GM18498 (cell line): ENCODE results near the gene SH3PXD2A.
"Not testable (repeated sequence)": the region's sequence is repeated elsewhere in the genome, so short reads cannot be mapped to it uniquely, and the experiment has no call there.

Experiments
- ATAC-seq: cut with Tn5 transposase; IDR thresholded peaks from one replicate; pipeline ENCODE4 v1.9.1; 2021; ENCODE audit warnings: mild to moderate bottlenecking, moderate library complexity; ENCODE audit not compliant: unreplicated experiment

The SH3PXD2A gene

GRCh38 chr10:103751667-103752290 is 103.6 kb downstream of the SH3PXD2A start:
- ATAC-seq: no peak

DNA sequence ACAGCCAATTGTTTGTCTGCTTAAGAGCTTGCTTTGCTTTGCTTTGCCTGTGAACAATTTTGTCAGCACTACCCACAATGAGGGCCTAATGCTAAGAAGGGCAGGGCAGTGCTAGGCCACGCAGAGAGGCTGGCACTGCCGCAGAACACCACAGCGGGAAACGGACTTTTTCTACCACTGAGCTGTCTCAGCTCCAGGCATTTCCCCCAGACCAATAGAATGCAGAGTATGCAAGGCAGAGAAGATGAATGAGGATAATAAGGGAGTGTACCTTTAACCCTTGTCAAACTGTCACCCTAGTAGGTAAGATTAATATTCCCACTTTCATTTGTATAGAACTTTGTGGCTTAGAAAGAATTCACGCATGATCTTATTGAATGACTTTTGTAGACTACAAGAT is 104.5 kb downstream of the SH3PXD2A start:
- ATAC-seq: no peak

DNA sequence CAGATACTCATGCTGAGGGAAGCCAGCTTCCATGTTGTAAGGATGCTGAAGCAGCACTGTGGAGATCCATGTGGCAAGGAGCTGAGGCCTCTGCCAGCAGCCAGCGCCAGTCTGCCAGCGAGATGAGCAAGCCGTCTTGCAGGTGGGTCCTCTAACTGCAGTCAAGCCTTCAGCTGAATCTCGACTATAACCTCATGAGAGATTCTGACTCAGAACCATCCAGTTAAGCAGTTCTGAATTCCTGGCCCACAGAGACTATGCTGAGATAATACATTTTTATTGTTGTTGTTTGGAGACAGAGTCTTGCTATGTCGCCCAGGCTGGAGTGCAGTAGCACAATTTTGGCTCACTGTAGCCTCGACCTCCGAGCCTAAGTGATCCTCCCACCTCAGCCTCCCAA is 105.6 kb downstream of the SH3PXD2A start:
- ATAC-seq: no peak

GRCh38 chr10:103748020-103748419 is 107.4 kb downstream of the SH3PXD2A start:
- no peak for ATAC-seq

DNA sequence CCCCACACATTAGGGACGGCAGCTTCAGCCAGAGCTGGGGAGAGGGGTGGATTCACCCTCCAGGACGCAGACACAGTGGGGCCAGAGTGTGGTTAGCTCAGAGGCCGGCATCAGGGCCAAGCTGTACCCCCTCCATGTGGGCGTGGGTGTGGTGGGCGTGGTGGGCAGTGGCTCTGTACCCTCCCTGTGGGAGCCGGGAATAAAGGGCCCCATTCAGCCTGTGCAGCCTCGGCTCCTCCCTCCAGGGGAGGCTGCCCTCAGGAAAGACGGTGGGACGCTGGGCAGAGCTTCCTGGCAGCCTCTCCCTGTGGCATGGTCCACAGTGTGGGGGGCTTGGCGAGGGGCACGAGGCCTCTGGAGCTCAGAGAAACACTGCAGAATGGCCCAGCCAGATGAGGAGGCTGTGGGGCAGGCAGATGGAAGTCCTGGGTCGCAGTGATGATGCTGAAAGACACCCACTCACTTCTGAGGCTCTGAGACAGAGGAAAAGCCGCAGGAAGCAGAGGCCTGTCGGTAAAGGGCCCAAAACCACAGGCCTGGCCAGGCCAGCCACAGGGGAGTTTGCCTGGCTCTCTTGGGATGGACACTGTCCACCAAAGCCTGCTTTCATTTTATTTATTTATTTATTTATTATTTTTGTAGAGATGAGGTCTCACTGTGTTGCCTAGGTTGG is 108.0 kb downstream of the SH3PXD2A start:
- ATAC-seq: no peak

DNA sequence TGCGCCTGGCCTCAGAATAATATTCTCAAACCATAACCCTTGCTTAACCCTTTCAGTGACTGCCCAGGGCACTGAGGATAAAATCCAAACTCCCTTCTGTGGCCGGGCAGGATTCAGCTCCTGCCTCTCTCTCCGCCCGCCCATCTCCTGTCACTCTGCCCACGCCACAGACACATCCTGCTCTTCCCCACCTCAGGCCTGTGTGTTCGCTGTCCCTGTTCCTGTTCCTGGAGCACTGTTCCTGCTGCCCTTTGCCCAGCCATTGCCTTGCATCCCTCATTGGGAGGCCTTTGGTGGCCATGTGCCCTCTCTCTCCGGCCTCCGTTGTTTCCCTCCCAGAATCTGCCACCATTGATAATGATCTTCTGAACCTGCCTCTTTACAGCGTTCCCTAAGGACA is 108.8 kb downstream of the SH3PXD2A start:
- ATAC-seq: no peak

GRCh38 chr10:103745341-103746247 is 109.8 kb downstream of the SH3PXD2A start:
- ATAC-seq: no peak

DNA sequence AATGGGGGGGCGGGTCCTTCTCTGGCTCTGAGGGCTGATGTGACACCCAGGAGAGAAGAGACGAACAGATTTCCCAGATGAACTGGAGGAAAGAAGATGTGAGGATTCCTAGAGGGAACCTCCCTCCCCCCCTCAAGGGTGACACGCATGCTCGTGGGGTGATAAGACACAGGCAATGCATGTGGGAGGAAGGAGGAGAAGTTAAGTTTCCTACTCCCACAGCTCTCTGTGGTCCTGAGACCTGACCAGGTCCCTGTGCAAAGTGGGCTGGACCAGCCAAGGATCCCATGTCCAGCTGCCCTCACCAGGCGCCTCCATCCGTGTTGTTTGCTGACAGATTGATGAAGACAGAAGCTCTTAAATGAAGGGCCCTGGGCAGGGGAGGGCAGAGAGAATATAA is 112.6 kb downstream of the SH3PXD2A start:
- no peak for ATAC-seq

DNA sequence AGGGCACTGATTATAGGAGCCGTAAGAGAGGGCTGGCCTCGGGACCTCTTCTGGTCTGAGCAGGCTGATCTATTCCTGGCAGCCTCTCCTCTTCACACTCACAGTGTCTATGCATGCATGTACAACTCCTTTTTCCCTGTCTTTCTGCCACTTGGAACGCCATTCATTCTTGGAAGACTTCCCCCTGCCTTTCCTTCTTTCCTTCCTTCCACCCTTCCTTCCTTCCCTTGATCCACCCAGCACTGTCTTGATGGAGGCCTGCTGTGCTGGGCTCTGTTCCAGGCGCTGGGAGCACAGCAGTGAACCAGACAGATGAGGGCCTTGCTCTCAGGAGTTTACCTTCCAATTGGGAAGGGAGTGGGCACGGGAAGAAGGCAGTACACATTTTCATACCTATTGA is 114.8 kb downstream of the SH3PXD2A start:
- ATAC-seq: no peak

DNA sequence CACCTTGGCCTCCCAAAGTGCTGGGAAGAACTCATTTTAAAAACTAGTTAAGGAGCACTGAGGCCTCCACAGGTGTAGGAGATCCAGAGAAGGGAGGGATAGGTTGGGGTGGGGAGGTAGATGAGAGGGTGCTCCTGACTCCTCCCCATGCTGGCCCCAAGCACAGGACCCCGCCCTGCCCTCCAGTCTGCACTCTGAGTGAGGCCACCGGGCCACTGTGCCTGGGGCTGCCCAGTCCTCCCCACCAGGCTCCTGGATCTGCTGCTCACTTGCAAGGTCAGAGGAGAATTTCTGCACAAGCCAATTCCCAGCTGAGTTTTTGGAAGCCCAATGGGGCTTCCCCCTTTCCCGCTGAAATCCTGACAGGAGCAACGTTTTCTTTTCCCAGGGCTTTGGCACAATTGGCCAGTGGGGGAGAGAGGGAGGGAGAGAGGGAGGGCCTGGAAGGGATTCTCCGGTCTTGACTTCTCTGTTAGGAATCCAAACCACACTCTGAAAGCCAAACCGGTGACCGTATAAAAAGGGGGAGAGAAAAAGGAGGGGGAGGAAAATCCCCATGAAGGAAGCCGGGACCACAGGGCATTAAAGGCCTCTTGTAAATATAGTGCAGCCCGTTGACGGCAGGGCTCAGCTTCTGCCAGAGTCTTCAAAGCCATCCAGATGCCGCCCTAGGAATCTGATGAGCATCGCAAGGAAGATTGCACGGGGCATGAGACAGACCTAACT is 116.2 kb downstream of the SH3PXD2A start:
- no peak for ATAC-seq

DNA sequence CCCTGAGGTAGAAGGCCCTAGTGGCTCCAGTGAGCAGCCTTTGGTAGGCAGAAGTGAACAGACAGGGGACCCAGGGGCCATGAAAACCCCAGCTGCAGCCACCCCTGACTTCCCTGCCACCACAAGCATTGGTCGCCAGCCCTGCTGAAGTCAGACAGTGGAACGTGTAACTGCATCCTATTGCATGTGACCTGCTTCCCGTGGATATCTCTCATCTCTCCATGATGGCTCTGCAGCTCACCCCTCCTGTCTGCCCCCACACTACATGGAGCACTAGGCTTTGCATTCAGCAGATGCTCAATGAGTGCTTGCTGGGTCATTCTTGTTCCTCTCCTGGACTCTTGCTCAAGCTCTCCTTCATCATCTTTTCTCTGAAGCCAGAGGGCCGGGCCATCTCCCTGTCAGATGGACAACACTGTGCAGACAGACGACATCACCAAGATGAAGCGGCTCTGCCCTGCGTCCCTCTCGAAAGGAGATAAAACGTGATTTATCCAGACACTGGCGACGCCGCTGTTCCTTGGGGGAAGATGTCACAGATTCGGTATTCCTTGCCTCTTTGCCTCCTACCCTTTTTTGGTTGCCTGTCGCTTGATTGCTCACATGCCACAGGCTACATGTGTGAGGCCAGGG is 117.5 kb downstream of the SH3PXD2A start:
- ATAC-seq: no peak

DNA sequence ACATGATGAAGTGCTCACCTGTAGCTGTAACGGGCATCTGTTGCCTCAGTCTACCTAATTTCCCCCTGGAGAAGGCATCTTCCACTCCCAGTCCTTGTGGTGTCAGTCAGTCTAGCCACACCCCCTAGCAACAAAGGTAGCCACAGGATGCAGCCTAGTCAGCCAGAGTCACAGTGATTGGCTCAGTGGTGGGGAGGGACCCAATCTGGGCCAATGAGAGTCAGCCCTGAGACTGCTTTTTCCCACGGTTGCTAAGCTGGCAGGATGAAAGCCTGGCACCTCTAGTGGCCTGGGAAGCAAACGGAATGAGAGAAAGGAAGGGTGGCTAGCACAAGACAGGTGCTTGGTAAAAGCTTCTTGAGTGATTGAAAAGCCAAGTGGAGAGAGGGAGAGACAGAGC is 118.6 kb downstream of the SH3PXD2A start:
- ATAC-seq: no peak

DNA sequence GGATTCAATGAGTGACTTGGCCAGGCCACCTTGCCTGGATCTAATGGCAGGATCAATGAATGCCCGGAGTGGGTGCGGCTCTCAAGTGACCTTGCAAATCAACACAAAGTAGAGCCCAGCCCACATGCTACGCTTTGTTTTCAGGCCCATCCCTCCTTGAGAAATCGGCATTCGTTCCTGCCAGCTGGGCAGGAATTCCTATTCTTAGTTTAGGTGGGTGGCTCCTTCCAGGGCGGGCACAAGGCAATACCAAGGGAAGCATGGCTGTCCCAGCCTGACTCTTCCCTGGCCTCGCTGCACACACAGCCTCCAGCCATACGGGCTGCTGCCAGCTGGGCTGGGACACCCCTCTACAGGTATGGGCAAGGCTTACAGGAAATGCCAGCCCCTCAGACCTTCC is 119.3 kb downstream of the SH3PXD2A start:
- ATAC-seq: no peak

DNA sequence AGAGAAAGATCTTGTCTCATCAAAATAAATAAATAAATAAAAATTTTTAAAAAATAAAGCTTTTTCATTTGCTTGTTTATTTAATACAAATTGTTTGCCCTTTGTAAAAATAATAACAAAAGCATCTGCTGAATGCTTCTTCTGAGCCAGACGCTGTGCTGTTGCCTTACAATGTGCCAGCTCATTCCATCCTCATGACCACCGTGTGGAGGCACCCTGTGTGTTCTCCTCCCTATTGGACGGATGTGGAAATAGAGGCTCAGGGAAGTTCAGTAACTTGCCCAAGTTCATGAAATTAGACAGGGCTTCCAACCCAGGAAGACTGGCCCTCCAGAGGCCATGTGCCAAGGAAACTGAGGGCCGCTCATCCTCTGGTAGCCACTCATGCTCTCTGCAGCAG is 120.6 kb downstream of the SH3PXD2A start:
- no peak for ATAC-seq

- no peak for ATAC-seq
These were observed 122.3 kb downstream of the SH3PXD2A start for GRCh38 chr10:103733045-103733419.

DNA sequence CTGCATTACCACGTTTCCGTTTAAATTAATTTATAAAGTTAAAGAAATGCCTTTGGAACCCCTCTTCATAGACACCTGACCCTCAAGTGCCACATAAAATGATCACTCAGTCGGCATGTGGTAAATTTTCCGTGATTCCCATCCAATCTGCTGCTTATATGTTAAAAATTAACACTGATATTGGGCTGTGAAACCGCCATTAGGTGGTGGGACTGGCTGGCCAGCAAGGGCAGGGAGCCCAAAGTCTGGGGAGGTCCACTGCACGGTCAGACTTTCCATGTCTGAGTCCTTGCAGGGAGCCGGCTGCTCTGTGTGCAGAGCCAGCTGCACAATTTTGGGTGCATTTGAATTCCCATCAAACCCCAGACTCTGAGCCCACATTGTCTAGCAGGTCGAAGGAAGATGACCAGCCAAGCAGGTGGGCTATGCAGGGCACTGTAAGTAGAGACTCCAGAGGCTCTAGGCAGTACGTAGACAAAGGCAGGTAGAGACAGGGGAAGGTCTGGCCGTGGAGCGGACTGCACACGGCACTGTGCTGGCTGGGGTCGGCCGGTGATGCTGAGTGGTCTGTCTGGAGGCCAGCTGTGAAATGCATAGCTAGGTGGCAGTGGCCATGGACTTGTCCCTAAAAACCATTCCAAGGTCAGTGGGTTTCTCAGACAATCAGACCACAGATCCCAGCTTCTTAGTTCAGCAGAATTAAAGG is 122.9 kb downstream of the SH3PXD2A start:
- no peak for ATAC-seq

DNA sequence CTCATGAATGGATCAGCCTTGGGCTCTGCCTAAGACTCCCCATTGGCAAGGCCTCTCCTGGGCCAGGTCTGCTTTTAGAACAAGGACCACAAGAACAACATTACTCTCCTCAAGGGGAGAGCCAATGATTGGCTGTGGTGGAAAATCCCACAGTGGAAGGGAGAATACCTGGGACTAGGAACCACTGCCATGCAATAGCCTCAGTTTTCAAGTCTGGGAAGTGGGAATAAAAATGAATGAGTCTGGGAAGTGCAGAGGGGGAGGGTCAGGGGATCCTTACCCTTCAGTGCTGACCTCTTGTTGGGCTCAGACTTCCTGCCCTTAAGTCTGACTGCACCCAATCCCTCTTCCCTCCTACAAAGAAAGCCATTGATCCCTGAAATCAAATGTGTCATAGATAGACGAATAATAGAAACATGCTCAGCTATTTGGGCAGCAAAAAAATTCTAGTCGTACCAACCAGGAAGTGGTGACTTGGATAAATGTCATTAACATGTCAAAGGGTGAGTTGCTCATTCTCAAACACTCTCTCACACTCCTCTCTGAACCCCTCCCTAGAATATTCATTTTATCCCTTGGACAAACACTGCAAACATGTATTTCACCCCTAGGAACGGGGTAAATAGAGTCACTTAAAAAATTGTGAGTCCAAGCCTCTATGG is 123.6 kb downstream of the SH3PXD2A start:
- no peak for ATAC-seq

- ATAC-seq: not testable (repeated sequence)
These were observed 124.3 kb downstream of the SH3PXD2A start for GRCh38 chr10:103731026-103731425.

GRCh38 chr10:103729851-103730250 is 125.5 kb downstream of the SH3PXD2A start:
- ATAC-seq: no peak
